GM08714 (cell line): Measurements from ENCODE around the gene TSPAN12.

ENCODE experiments used
- H3K4me3 ChIP-seq: fragments of 200-500 bp; sonication (Bioruptor generic); 2 replicates; pipeline ENCODE4 v1.5.1; 2014; ENCODE audit warnings: mild to moderate bottlenecking, low read length, inconsistent platforms
- ZNF274 ChIP-seq: IDR thresholded peaks from 2 replicates; pipeline ENCODE4 v1.6.1; 2012; ENCODE audit warnings: mild to moderate bottlenecking, low read depth, low read length

Gene TSPAN12

DNA sequence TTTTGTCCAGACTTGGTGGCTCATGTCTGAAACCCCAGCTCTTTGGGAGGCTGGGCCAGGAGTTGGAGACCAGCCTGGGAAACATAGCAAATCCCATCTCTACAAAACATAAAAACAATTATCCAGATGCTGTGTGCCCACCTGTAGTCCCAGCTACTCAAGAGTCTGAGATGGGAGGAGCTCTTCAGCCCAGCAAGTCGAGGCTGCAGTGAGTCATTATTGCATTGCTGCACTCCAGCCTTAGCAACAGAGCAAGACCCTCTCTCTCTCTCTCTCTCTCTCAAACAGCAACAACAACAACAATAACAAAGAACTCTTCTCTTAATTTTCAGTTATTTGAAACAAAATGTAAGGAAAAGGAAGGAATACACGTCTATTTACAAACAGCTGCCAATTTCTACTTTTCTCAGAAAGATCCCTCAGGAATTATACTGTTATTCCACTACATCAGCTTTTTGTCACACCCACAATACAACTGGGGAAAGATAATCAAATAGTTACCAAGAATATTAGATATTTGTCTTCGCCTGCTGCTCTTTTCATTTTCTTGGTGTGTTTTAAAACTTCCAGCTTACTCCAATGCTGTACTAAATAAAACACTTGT, 5.1 kb upstream of the TSPAN12 start:
- no peak for TF ChIP-seq ZNF274
- no peak overlapping the region for H3K4me3 ChIP-seq

DNA sequence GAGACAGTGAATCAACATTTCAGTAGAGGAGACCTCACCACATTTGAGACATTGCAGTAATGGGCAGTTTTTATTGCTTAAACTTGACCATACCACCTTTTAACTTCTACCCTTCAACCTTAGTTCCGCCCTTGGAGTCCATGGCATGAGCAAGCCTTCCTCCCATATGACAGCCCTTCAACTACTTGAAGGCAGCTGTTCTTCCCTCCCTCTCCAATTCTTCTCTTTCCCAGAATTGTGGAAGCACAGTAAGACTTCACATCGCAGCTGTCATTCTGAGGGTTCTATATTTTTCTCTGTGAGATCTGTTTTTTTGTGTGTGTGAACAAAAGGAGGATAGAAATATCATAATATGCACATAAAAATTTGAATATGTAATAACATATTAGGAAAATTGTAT, 2.2 kb upstream of the TSPAN12 start:
- TF ChIP-seq ZNF274: no peak
- H3K4me3 ChIP-seq: no peak overlapping the region

DNA sequence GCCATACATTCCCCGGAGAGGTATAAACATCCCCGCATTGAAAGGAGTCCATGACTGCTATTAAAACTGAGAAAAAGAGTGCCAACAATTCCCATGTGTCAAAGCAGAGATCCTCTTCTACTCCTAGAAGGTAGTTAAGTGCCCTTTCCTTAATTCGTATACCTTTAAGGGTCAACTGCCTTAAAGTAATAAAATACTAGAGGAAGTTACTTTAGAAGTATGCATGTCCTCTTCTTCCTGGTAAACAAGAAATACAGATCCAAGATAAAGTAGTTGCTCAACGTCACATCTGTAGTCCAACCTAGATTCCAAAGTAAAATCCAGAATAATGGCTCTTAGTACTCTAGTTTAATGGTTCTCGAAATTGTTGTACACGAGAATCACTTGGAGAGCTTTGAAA, 1.5 kb upstream of the TSPAN12 start:
- no peak for TF ChIP-seq ZNF274
- no peak overlapping the region for H3K4me3 ChIP-seq

DNA sequence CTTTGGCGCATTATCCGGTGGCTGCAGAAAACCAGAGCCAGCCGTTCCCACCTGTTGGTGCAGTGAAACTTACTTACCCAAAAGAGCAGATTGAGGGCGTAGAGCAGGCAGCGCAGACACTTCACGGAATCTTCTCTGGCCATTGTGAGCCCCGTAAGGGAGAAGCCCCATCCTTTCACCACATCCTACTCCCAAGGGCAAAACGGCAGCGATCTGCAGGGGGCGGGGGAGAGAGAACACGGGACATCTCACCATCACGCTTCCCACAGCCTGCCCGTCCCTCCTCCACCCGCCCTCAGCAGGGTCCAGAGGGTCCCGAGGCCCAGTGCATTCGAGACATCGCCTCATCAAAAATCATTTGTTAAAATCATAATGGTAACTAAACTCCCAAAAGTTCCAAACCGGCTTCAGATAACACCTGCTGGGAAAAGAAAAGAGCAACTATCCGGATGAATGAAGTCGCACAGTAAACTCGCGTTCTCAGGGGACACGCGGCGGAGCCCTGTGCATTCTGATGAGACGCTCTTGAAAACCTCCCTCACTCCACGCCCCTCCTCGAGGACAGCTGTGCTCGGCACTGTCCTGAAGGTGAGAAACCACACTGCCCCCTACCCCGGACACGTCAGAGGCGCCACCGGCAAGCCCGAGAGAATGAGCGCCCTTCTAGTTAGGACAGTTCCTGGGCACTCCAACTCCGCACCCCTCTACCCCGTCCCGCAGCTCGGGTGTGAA, 1.2 kb downstream of the TSPAN12 start:
- TF ChIP-seq ZNF274: no peak
- H3K4me3 ChIP-seq: peak overlapping the region; percentile 75

DNA sequence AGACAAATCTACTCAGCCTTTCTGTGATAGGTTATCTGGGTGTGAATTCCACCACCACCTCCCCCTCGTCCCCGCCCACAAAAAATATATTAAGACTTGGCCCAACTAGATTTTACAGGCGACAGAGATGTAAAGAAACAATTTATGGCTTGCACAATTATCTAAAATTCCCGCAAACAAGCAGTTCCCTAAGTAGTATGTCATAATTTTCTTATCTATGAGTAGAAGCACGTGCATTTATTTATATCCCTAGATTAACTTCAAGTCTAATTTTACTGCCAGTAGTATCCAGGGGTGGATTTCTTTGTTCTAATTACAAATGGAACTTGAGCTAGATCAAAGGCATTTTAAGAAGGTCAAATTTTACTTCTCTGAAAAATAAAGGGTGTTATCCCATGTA, 1.7 kb downstream of the TSPAN12 start:
- peak overlapping the region; percentile 75 for H3K4me3 ChIP-seq
- no peak for TF ChIP-seq ZNF274

DNA sequence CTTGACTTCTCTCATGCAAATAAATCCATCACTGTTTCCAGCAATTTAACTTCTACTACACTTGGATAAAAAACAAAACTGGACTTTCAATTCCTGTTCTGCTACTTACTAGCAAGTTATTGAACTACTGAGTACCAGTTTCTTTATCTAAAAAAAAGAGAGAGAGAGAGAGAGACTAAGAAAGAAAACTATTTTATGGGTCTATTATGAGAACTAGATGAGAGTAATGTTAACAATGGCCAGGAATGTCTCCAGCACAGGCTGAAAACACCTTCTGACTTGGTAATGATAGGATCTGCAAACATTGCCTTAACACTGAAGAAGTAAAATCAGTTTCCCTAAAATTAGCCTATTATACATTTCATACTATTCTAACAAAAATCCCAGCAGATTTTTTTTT, 5.2 kb downstream of the TSPAN12 start:
- H3K4me3 ChIP-seq: peak overlapping the region; percentile 34; the same call in 1 of the 2 replicates
- TF ChIP-seq ZNF274: no peak

DNA sequence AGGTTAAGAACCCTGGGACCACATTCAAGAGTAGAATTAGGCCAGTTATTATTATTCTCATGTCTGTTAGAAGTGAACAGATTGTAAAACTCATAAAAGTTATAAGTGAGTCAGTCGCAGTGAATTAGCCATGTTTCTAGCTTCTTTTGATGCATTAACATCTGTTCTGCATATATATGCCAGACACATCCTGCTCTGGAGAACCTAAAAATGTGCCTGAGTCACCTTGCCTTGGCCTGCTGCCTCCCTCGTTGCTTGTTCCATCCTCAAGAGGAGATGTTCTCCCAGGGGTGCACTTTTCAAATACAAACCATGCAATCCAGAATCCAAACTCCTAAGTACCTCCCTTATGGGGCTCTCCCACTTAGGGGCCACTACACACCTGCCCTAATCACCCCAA, 14.8 kb downstream of the TSPAN12 start:
- H3K4me3 ChIP-seq: no peak overlapping the region
- TF ChIP-seq ZNF274: no peak

DNA sequence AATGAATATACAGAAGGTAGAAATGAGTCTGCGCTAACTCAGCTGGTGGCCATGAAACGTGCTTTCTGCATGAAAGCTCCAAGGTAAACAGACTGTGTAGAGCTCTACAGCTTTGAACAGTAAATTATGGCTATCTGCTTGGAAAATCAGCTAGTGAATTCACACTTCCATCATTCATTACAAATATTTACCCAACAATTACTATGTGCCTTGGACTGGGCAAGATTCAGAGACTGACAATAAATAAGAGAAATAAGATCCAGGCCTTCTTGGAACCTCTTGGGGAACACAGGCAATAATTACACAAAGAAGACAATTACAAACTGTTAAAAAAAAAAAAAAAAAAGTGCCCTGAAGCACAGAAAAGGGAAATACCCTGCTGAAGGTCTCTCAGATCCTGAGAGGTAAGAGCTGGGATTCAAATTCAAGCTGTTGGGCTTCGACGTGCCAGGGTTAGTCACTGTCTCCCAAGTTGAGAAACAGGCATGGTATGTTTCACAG, 15.8 kb downstream of the TSPAN12 start:
- TF ChIP-seq ZNF274: no peak

DNA sequence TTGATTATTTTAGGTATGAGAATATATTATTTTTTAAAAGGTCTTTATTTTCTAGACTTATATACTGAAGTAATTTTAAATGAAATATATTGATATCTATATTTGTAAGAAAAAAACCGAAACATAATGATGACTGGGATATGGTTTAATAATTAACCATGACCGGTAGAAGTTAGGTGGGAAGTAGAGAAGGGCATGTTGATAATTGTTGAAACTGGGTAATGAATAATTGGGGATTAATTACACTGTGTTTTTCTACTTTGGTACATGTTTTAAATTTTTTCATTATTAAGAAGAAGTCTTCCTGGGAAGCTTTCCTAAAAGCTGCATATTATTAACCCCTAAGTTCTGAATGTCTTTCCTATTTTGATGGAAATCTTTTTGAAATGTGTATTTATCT, 16.3 kb downstream of the TSPAN12 start:
- TF ChIP-seq ZNF274: no peak

More for the DNA sequence above, 15.8 kb downstream of the TSPAN12 start:
- no peak overlapping the region for H3K4me3 ChIP-seq

DNA sequence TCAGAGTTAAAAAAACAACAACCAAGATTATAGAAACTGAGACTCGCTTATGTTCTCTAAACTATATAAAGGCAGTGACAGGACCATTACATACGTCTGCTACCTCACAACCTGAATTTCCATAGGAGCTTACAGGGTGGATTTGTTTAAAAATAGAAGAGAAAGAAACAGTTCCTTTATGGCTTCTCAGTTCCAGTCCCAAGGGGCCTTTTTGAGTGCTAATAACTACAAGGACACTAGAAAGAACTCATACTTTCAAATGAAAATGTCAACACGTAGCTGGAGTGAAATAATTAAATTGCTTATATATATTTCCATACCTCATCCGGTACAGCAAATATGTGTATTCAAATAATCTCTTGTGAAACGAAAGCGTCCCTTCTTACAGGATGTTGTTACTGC, 19.7 kb downstream of the TSPAN12 start:
- no peak for TF ChIP-seq ZNF274
- no peak overlapping the region; the same call in 1 of the 2 replicates for H3K4me3 ChIP-seq

More for the DNA sequence above, 16.3 kb downstream of the TSPAN12 start:
- no peak overlapping the region for H3K4me3 ChIP-seq

DNA sequence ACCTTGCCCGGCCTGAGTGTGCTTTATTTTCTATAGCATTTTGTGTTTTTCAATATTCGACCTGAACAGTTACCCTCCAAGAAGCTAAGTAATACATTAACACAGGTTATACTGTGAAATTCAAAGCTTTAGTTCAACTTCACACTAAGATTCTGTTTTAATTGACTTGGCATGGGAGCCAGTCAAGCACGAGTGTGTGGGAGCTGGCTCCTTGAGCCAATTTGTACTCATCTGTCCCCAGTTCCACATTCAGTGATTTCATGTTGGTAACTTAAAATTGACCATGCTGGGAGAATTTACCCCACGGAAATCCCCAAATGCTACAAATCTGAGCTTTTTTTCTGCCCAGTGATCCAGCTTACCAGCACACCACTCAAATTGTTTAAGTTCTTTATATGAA, 20.3 kb downstream of the TSPAN12 start:
- H3K4me3 ChIP-seq: no peak overlapping the region
- no peak for TF ChIP-seq ZNF274

DNA sequence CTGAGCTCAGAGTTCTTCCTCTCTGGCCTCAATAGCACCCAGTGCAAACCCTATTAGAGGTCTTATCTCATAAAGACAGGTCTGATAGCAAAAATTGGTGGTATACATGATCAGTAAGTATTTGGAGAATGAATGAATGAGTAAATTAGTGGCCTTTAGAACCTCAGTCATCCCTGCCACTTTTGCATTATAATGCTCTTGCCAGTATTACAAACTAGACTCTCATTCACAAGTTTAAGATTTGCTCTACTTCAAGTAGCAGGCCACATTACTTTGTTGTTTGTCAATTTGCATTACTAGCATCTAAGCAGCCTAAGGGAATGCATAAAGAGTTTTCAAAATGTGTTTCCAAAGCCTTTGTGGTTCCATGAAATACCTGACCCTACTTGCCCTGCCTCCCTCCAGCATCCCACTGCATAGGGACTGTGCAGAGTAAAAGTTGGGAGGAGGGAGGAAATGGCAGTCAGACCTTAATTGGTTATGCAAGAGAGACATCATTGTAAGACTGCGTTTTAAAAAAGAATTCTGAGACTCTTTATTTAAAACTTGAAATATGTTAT, 21.3 kb downstream of the TSPAN12 start:
- H3K4me3 ChIP-seq: no peak overlapping the region
- TF ChIP-seq ZNF274: no peak

DNA sequence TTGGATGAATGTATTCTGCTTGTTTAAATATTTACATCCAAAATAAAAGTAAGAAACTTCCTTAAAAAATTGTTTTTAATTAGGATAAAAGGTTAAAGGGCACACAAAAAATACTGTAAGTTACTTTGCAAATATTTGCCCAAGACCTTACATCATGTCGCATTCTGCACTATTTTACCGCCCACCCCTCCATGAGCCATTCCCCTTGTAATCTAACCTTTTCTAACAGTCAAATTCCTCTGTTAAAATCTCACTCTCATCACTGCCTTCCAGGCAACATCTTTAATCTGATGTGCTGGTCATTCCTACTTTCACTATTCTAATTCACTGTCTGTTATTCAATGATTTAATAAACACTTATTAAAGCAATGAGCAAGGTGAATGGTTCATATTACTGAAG, 23.2 kb downstream of the TSPAN12 start:
- no peak overlapping the region for H3K4me3 ChIP-seq
- no peak for TF ChIP-seq ZNF274

DNA sequence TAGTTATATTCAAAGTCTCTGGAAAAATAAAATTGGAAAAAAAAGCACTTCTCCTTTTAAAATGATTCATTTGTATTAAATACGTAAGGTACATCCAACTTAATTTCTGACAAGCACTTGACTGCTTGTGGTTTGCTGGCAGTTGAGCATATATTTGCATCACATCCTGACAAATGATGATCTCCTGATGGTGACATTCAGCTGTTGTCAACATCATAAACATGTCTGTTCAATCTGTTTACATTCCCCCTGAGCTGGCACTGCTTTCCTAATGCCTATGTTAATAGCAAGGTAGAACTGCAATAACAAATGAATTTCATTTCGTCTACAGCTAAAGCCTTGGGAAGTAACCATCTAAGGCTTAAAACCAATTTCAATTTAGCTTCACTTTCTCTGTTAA, 24.4 kb downstream of the TSPAN12 start:
- no peak for TF ChIP-seq ZNF274
- no peak overlapping the region for H3K4me3 ChIP-seq

DNA sequence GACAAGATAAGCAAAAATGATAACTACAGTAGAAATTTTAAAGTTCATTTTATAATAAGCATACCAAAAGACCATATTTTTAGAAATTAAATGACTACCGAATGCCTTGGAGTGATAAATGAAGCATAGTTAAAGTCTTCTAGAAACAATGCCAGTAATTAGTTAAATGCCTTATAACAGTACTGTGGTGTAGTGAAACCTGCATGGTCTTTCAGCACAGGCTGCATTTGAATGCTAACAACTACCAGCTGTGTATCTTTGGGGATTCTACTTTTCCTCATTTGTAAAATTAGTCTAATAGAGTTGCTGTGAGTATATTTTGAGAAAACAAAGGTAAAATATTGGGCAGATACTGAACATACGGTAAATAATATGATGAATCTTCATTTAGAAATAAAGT, 25.1 kb downstream of the TSPAN12 start:
- no peak for TF ChIP-seq ZNF274

DNA sequence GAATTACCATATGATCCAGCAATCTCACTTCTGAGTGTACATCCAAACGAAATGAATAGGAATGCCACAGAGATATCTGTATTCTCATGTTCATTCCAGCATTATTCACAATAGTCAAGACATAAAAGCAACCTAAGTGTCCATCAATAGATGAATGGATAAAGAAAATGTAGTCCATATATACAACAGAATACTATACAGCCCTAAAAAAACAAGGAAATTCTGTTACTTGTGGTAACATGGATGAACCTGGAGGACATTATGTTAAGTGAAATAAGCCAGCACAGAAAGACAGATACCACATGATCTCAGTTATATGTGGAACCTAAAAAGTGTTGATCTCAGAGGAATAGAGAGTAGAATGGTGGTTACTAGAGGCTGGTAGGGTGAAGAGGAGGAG, 26.7 kb downstream of the TSPAN12 start:
- TF ChIP-seq ZNF274: no peak
- H3K4me3 ChIP-seq: no peak overlapping the region

More for the DNA sequence above, 25.1 kb downstream of the TSPAN12 start:
- no peak overlapping the region for H3K4me3 ChIP-seq
